Stimulated activated CD4-positive, alpha-beta T cell treated with anti-CD3 and anti-CD28 coated beads, Interleukin-4, amount 100 ng/mL, for 1 hour (primary cell): Measurements from ENCODE around the gene SH3GLB1.

Source experiments
- DNase-seq: peaks from one replicate; pipeline ENCODE4 v3.0.0-alpha.2; 2020

Gene SH3GLB1

GRCh38 chr1:86739648-86740509, 35.5 kb downstream of the SH3GLB1 start:
- no peak for DNase-seq

- DNase-seq = peak; percentile 27
These were observed 37.7 kb downstream of the SH3GLB1 start for GRCh38 chr1:86741947-86742572.

- no peak for DNase-seq
These were observed 42.9 kb downstream of the SH3GLB1 start for GRCh38 chr1:86747304-86747703.

- DNase-seq = no peak
These were observed 44.4 kb downstream of the SH3GLB1 start for GRCh38 chr1:86748622-86749373.

- DNase-seq = no peak
These were observed 45.7 kb downstream of the SH3GLB1 start for GRCh38 chr1:86750076-86750475.

- no peak for DNase-seq
These were observed 46.2 kb downstream of the SH3GLB1 start for GRCh38 chr1:86750530-86750929.

- no peak for DNase-seq
These were observed 47.5 kb downstream of the SH3GLB1 start for GRCh38 chr1:86751923-86752322.

GRCh38 chr1:86753700-86754099, 49.3 kb downstream of the SH3GLB1 start:
- DNase-seq = no peak

- no peak for DNase-seq
These were observed 50.0 kb downstream of the SH3GLB1 start for GRCh38 chr1:86754265-86754974.

GRCh38 chr1:86756062-86756406, 51.7 kb downstream of the SH3GLB1 start:
- DNase-seq = no peak

GRCh38 chr1:86757272-86757984, 53.1 kb downstream of the SH3GLB1 start:
- no peak for DNase-seq

- no peak for DNase-seq
These were observed 54.2 kb downstream of the SH3GLB1 start for GRCh38 chr1:86758570-86758969.

- no peak for DNase-seq
These were observed 55.8 kb downstream of the SH3GLB1 start for GRCh38 chr1:86760199-86760598.

- no peak for DNase-seq
These were observed 58.0 kb downstream of the SH3GLB1 start for GRCh38 chr1:86762336-86762735.

GRCh38 chr1:86764523-86764922, 60.1 kb downstream of the SH3GLB1 start:
- DNase-seq = no peak

- no peak for DNase-seq
These were observed 60.7 kb downstream of the SH3GLB1 start for GRCh38 chr1:86765073-86765472.

GRCh38 chr1:86765674-86766073, 61.3 kb downstream of the SH3GLB1 start:
- DNase-seq = no peak

- no peak for DNase-seq
These were observed 64.2 kb downstream of the SH3GLB1 start for GRCh38 chr1:86768554-86768953.

- no peak for DNase-seq
These were observed 64.7 kb downstream of the SH3GLB1 start for GRCh38 chr1:86769065-86769464.

GRCh38 chr1:86773341-86774288, 69.2 kb downstream of the SH3GLB1 start:
- DNase-seq = no peak
